Fibroblast of mammary gland (primary cell): ENCODE data around the gene GIMAP1.

ENCODE experiments used
- DNase-seq: peaks from one replicate; pipeline ENCODE4 v3.0.0-alpha.2; 2010; ENCODE audit warnings: low read depth
- H3K4me3 ChIP-seq: 2 replicates; pipeline ENCODE4 v1.5.1; 2011; ENCODE audit warnings: low read depth, mild to moderate bottlenecking, low read length, moderate library complexity; ENCODE audit not compliant: control insufficient read depth
- TF ChIP-seq, protein P1 (sequence below): conservative IDR thresholded peaks from 2 replicates; pipeline ENCODE4 v1.5.1; 2011; ENCODE audit warnings: low read depth, low read length, inconsistent platforms; ENCODE audit not compliant: control insufficient read depth, insufficient read depth

Gene GIMAP1

DNA sequence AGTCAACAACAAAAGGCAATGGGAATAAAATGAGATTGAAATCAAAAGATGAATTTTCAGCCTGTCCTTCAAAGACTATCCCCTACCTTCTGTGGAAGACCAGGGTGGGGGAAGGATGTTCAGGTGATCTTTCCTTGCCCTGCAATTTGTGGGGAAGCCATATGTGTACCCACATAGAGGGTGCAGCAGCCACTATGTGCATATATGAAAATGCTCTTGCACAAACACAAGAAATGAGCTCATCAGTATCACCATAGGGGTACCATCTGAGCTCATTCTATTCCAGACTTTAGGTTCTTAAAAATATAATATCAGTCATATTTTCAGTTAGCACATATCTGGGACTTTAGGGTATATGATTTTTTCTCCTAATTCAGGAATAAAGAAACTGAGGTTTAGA is 38.5 kb downstream of the GIMAP1 start:
- TF ChIP-seq, protein P1, sequence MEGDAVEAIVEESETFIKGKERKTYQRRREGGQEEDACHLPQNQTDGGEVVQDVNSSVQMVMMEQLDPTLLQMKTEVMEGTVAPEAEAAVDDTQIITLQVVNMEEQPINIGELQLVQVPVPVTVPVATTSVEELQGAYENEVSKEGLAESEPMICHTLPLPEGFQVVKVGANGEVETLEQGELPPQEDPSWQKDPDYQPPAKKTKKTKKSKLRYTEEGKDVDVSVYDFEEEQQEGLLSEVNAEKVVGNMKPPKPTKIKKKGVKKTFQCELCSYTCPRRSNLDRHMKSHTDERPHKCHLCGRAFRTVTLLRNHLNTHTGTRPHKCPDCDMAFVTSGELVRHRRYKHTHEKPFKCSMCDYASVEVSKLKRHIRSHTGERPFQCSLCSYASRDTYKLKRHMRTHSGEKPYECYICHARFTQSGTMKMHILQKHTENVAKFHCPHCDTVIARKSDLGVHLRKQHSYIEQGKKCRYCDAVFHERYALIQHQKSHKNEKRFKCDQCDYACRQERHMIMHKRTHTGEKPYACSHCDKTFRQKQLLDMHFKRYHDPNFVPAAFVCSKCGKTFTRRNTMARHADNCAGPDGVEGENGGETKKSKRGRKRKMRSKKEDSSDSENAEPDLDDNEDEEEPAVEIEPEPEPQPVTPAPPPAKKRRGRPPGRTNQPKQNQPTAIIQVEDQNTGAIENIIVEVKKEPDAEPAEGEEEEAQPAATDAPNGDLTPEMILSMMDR = no peak
- DNase-seq = no peak
- H3K4me3 ChIP-seq = no peak overlapping the region

DNA sequence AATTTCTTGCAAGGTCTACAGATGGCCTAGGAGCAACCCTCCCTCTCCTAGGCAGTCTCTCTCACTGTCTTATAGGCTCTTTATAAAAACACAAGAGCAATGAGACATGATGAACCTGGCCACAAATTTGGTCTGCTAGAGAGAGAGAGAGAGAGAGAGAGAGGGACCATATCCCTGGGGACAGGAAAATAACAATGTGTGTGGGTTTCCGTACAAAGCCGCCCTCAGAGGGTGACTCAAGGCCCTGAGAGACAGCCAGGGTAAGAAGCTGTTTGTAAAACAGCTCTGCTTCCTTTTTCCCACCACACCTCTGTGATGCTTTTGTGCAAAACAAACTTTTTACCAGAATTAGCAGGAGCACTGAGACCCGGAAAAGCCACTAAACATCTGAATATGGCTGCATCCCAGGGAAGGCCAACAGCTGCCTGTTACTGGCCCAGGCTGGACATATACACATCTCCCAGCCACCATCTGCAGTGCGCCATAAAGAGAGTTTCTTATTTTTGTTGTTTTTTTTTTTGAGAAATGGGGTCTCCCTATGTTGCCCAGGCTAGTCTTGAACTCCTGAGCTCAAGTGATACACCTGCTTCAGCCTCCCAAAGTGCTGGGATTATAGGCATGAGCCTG is 39.2 kb downstream of the GIMAP1 start:
- H3K4me3 ChIP-seq = no peak overlapping the region
- DNase-seq = peak; percentile 59
- TF ChIP-seq, protein P1 = no peak

DNA sequence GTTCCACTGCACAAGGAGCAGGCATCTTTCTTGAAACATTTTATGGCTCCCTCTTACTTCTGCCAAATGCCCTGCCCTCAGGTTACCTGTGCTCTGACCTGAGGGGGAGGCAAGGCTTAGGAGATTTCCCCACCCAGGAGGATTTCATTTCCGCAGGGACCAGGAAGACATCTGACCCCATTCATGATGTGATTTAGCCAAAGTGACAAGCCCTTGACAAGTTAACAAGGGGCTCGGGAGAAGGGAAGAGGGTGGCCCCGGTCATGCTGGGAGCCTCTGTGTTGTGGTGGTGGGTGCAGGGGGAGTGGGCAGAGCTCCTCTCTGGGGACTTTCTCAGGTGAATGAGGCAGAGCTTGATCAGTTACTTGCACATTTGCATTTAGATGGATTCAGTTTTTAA is 39.8 kb downstream of the GIMAP1 start:
- DNase-seq = no peak
- no peak overlapping the region for H3K4me3 ChIP-seq
- TF ChIP-seq, protein P1 = no peak

DNA sequence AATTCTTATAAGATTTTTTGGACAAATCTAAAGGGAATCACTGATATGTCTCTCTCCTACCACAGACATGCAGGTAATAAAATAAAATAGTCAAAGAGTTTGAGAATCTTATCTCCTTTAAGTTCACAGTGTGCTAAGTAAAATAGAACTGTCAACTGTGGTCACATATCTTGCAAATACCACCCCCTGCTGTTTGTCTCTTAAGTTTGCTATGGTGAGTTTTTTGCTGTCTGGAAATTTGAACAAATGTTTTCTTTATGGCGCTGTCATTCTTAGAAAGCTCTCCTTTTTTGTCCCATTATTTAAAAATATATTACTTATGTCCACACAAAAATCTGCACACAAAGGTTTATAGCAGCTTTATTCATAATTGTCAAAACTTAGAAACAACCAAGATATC is 40.4 kb downstream of the GIMAP1 start:
- DNase-seq = peak; percentile 21
- H3K4me3 ChIP-seq = no peak overlapping the region
- TF ChIP-seq, protein P1 = peak; percentile 31

DNA sequence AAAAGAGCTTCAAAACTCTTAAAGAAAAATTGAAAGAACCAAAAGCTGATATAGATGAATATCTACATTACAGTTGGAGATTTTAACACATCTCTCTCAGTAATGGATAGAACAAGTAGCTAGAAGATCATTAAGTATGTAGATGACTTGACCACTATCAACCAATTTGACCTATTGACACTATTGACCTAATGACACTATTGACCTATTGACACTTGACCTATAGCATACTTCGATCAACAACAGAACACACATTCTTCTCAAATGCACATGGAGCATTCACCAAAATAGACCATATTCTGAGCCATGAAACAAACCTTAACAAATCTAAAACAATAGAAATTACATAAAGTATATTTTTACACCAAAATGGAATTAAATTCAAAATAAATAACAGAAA is 43.1 kb downstream of the GIMAP1 start:
- no peak for DNase-seq
- no peak overlapping the region for H3K4me3 ChIP-seq
- TF ChIP-seq, protein P1 = no peak

DNA sequence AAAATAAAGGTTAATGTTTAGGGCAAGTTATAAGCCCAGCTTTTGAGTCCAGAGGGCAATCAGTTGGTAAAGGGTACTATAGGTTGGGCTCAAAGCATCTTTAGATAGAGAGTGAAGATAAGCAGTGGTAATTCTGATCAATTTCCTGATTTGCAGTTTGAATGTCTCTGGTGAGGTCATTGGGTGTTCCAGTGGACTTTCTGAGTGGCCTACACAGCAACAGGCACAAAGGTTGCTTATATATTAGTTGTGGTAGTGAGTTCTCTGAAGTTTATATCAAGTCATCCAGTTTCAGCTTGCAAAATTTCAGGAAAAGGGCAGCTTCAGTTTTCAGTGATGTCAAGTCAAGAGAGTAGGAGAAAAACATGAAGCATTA is 49.9 kb downstream of the GIMAP1 start:
- TF ChIP-seq, protein P1 = no peak
- no peak for DNase-seq
- H3K4me3 ChIP-seq = no peak overlapping the region

DNA sequence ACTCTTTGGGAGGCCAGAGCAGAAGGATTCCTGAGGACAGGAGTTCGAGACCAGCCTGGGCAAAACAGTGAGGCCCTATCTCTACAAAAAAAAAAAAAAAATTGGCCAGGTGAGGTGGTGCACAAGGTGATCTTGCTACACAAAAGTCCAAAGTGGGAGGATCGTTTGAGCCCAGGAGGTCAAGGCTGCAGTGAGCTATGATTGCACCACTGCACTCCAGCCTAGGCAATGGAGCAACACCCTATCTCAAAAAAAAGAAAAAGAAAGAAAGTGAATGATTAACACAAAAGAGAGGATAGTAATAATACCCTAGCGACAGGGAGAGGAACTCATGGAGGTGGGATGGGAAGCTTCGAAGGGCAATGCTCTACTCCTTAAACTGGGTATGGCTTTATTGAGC is 53.4 kb downstream of the GIMAP1 start:
- no peak overlapping the region for H3K4me3 ChIP-seq
- TF ChIP-seq, protein P1 = no peak

More for the DNA sequence above, 53.4 kb downstream of the GIMAP1 start:
- no peak for DNase-seq
